KOPT-K1 (cell line): ENCODE results near the gene CCND2.

Experiments used
- H3K27ac ChIP-seq: fragments of 200-600 bp; sonication (generic); 2 replicates; pipeline ENCODE4 v1.5.1; 2016; ENCODE audit warnings: antibody characterized with exemption, mild to moderate bottlenecking, low read depth, low read length; ENCODE audit not compliant: poor library complexity, severe bottlenecking
- H3K36me3 ChIP-seq: fragments of 200-600 bp; sonication (generic); 2 replicates; pipeline ENCODE4 v1.5.1; 2017; ENCODE audit warnings: antibody characterized with exemption, mild to moderate bottlenecking, low read length, moderate library complexity; ENCODE audit not compliant: insufficient read depth
- H3K9me3 ChIP-seq: fragments of 200-600 bp; sonication (generic); 2 replicates; pipeline ENCODE4 v1.5.1; 2017; ENCODE audit warnings: antibody characterized with exemption, low read length, mild to moderate bottlenecking; ENCODE audit not compliant: insufficient read depth, poor library complexity, severe bottlenecking

Gene CCND2

GRCh38 chr12:4245446-4245845, 28.1 kb upstream of the CCND2 start:
- no peaks in the 10 kb centered on the region for H3K36me3 ChIP-seq
- no peak overlapping the region for H3K27ac ChIP-seq
- H3K9me3 ChIP-seq: no peaks in the 10 kb centered on the region

- no peaks in the 10 kb centered on the region for H3K9me3 ChIP-seq
- H3K36me3 ChIP-seq: no peaks in the 10 kb centered on the region
- H3K27ac ChIP-seq: no peak overlapping the region
These were observed 27.4 kb upstream of the CCND2 start for GRCh38 chr12:4246116-4246515.

GRCh38 chr12:4250691-4251090, 22.9 kb upstream of the CCND2 start:
- no peaks in the 10 kb centered on the region for H3K36me3 ChIP-seq
- no peaks in the 10 kb centered on the region for H3K9me3 ChIP-seq
- H3K27ac ChIP-seq: no peak overlapping the region

GRCh38 chr12:4251216-4251891, 22.2 kb upstream of the CCND2 start:
- Histone ChIP-seq H3K27ac (no peak overlapping the region), H3K9me3 (no peaks in the 10 kb centered on the region), H3K36me3 (no peaks in the 10 kb centered on the region)

GRCh38 chr12:4251967-4252366, 21.6 kb upstream of the CCND2 start:
- Histone ChIP-seq H3K9me3 (no peaks in the 10 kb centered on the region), H3K36me3 (no peaks in the 10 kb centered on the region)

GRCh38 chr12:4252601-4253000, 21.0 kb upstream of the CCND2 start:
- H3K9me3 ChIP-seq: no peaks in the 10 kb centered on the region
- H3K27ac ChIP-seq: no peak overlapping the region
- H3K36me3 ChIP-seq: no peaks in the 10 kb centered on the region

More at GRCh38 chr12:4251967-4252366, 21.6 kb upstream of the CCND2 start:
- no peak overlapping the region for H3K27ac ChIP-seq

- Histone ChIP-seq H3K9me3 (peaks cover 9% of the 10 kb centered on the region), H3K36me3 (no peaks in the 10 kb centered on the region), H3K27ac (no peak overlapping the region)
These were observed 17.3 kb upstream of the CCND2 start for GRCh38 chr12:4256043-4256826.

GRCh38 chr12:4257442-4257841, 16.1 kb upstream of the CCND2 start:
- H3K9me3 ChIP-seq: peaks cover 14% of the 10 kb centered on the region
- H3K36me3 ChIP-seq: no peaks in the 10 kb centered on the region

GRCh38 chr12:4259099-4259498, 14.5 kb upstream of the CCND2 start:
- Histone ChIP-seq H3K36me3 (no peaks in the 10 kb centered on the region), H3K27ac (no peak overlapping the region), H3K9me3 (peaks cover 14% of the 10 kb centered on the region)

More at GRCh38 chr12:4257442-4257841, 16.1 kb upstream of the CCND2 start:
- H3K27ac ChIP-seq: no peak overlapping the region

- H3K36me3 ChIP-seq: no peaks in the 10 kb centered on the region
These were observed 11.9 kb upstream of the CCND2 start for GRCh38 chr12:4261655-4262054.

GRCh38 chr12:4265280-4265679, 8.3 kb upstream of the CCND2 start:
- H3K36me3 ChIP-seq: no peaks in the 10 kb centered on the region
- H3K9me3 ChIP-seq: peaks cover 9% of the 10 kb centered on the region
- no peak overlapping the region for H3K27ac ChIP-seq

More at GRCh38 chr12:4261655-4262054, 11.9 kb upstream of the CCND2 start:
- Histone ChIP-seq H3K27ac (no peak overlapping the region), H3K9me3 (peaks cover 14% of the 10 kb centered on the region)

- no peaks in the 10 kb centered on the region for H3K36me3 ChIP-seq
- no peak overlapping the region for H3K27ac ChIP-seq
- H3K9me3 ChIP-seq: no peaks in the 10 kb centered on the region
These were observed 6.6 kb upstream of the CCND2 start for GRCh38 chr12:4266990-4267389.

- Histone ChIP-seq H3K9me3 (no peaks in the 10 kb centered on the region), H3K27ac (no peak overlapping the region), H3K36me3 (no peaks in the 10 kb centered on the region)
These were observed 5.7 kb upstream of the CCND2 start for GRCh38 chr12:4267704-4268328.

GRCh38 chr12:4268329-4269181, 5.0 kb upstream of the CCND2 start:
- Histone ChIP-seq H3K36me3 (no peaks in the 10 kb centered on the region), H3K9me3 (no peaks in the 10 kb centered on the region), H3K27ac (no peak overlapping the region)
